Stimulated activated naive CD8-positive, alpha-beta T cell treated with anti-CD3 and anti-CD28 coated beads, Interleukin-15, amount 100 ng/mL, for 72 hours (primary cell): Measurements from ENCODE around the gene PDE4D.

Source experiments
- ATAC-seq: fragments of 150-1000 bp; cut with Tn5 transposase; 2 replicates; pipeline ENCODE4 v1.10.0; 2021; ENCODE audit warnings: mild to moderate bottlenecking, moderate library complexity
- DNase-seq, 2 donors: peaks; one replicate each; pipeline ENCODE4 v3.0.0; 2021 to 2022
- H3K27ac Mint-ChIP-seq, 2 donors: one replicate each; pipeline ENCODE4 v1.8.0; 2022; ENCODE audit warnings: mild to moderate bottlenecking in 2 of 2, mixed read lengths in 2 of 2, moderate library complexity in 2 of 2
- H3K27me3 Mint-ChIP-seq: one replicate; pipeline ENCODE4 v1.8.0; 2022; ENCODE audit warnings: mixed read lengths
- H3K4me1 Mint-ChIP-seq: one replicate; pipeline ENCODE4 v1.8.0; 2022; ENCODE audit warnings: mild to moderate bottlenecking, mixed read lengths
- H3K4me3 Mint-ChIP-seq, 2 donors: one replicate each; pipeline ENCODE4 v1.8.0; 2022; ENCODE audit warnings: mild to moderate bottlenecking in 2 of 2, mixed read lengths in 2 of 2, moderate library complexity in 1 of 2
- H3K9me3 Mint-ChIP-seq, 2 donors: one replicate each; pipeline ENCODE4 v1.8.0; 2022; ENCODE audit warnings: mixed read lengths in 2 of 2

PDE4D gene

DNA sequence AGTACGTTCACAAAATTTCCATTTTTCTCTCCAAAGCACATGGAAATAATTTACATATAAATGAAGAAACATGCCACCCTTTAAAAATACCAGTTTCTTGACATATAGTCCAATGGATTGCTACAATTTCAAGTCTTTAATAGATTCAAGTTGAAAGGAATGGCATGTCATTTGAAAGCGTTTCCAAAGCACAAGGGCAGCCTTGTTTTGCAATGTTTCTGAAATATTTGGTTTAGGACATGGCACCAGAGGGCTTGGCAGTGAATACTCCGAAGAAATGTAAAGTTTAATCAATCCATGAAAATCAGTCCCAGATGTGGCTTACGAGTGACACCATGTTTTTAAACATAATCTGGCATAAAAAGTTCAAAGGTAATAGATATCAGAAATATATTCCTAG, 333.7 kb downstream of the PDE4D start:
- H3K9me3 Mint-ChIP-seq, result no peaks in the 10 kb centered on the region
- no peaks in the 10 kb centered on the region for H3K27me3 Mint-ChIP-seq
- H3K4me1 Mint-ChIP-seq, result peaks cover 5% of the 10 kb centered on the region
- DNase-seq (no peak), ATAC-seq (no peak)
- no peak overlapping the region for H3K4me3 Mint-ChIP-seq
- H3K27ac Mint-ChIP-seq, result no peak overlapping the region

DNA sequence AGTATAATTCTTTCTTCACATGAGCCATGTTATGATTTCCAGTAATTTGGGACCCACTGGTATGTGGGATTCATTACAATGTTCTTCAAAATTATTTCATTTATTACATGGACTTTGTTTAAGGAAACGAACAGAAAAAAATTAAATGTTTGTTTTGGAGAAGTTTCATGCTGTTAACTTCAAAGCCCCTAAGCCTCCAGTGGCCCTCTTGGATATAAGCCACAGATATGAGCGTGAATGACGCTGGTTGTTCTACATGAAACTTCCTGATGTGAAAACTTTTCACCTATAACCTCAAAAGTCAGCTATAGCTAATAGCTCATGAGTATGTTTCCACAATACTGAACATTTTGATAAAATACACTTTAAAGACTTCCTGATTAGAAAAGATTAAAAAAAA, 334.2 kb downstream of the PDE4D start:
- H3K9me3 Mint-ChIP-seq, result no peaks in the 10 kb centered on the region
- no peaks in the 10 kb centered on the region for H3K27me3 Mint-ChIP-seq
- ATAC-seq (no peak), DNase-seq (no peak)
- no peak overlapping the region for H3K4me3 Mint-ChIP-seq
- peaks cover 5% of the 10 kb centered on the region for H3K4me1 Mint-ChIP-seq
- H3K27ac Mint-ChIP-seq, result no peak overlapping the region

DNA sequence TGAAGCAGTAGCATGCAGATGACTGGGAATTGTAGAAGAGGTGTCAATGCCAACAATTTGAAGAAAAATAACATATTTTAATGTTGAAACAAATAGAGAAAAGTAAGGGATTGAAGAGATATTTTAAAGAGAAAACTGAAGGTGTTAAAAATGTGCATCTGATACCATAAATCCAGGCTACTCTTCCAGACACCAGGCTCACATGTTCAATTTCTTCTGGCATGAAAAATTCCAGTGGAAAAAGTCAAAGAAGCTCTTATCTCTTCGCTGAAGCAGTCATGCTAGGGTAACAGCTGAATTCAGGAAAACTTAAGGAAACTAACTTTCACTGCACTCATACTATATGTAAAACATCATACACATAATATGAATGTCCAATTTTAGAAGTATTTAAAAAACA, 335.0 kb downstream of the PDE4D start:
- no peaks in the 10 kb centered on the region for H3K27me3 Mint-ChIP-seq
- DNase-seq (no peak), ATAC-seq (no peak)
- no peak overlapping the region for H3K27ac Mint-ChIP-seq
- H3K4me3 Mint-ChIP-seq, result no peak overlapping the region
- peaks cover 5% of the 10 kb centered on the region for H3K4me1 Mint-ChIP-seq
- H3K9me3 Mint-ChIP-seq, result no peaks in the 10 kb centered on the region

DNA sequence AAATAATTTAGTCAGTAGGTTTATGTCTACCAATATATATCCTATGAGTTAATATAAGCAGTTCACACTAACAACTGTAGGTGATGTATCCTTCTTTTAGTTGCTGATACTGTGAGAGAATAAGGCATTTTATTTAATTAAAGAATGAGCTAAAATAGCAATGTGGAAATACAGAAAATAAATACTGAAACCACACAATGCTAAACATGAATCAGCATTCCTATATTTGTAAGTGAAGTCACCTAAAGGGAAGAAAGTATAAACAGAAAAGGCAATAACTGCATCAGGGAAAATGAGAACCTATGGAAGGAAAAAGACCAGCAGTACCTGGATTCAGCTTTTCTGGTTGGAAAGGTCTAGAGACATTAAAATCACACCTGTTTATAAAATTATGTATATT, 336.0 kb downstream of the PDE4D start:
- no peaks in the 10 kb centered on the region for H3K27me3 Mint-ChIP-seq
- H3K9me3 Mint-ChIP-seq, result no peaks in the 10 kb centered on the region
- ATAC-seq (no peak), DNase-seq (no peak)
- H3K4me1 Mint-ChIP-seq, result no peaks in the 10 kb centered on the region
- no peak overlapping the region for H3K4me3 Mint-ChIP-seq
- H3K27ac Mint-ChIP-seq, result no peak overlapping the region

DNA sequence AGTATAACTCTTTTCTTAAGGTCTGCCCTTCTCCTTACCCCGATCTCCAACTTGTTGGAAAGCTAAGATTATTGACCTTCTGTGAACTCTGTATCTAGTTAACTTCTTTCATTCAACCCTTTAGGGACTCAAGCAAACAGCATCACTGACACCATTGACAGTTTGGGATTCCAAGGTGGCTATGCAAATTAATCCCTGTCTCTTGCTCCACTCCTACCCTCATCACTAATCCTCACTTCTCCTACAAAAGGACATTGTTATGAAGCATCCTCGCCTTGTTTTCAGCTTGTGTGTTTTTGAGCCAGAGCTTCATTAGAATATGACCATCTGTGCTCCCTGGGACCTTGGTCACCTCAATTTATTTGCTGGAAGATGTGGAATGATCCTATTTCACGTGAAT, 337.9 kb downstream of the PDE4D start:
- DNase-seq, result no peak
- Mint-ChIP-seq H3K27me3 (no peaks in the 10 kb centered on the region), H3K9me3 (no peaks in the 10 kb centered on the region), H3K4me1 (no peaks in the 10 kb centered on the region), H3K4me3 (no peak overlapping the region), H3K27ac (no peak overlapping the region)
- no peak for ATAC-seq

DNA sequence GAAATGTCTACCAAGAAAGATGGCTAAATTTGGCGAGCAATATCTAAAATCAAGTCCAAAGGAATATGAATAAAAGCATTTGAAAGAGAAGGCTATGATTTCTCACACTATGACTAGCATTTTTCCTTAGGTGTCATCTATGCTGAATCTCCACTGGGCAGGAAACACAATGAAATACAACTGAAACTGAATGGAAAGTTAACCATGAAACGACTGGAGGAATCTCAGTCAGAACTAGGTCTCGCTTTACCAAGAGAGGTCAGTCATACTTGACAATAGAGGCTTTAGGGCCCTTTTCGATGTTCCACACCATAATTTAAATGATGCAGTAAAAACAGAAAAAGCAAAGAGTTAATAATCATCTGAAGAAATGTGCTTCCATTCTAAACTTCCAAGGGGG, 339.0 kb downstream of the PDE4D start:
- no peaks in the 10 kb centered on the region for H3K27me3 Mint-ChIP-seq
- ATAC-seq, result no peak
- no peak for DNase-seq
- H3K9me3 Mint-ChIP-seq, result no peaks in the 10 kb centered on the region
- no peaks in the 10 kb centered on the region for H3K4me1 Mint-ChIP-seq
- H3K4me3 Mint-ChIP-seq, result no peak overlapping the region
- no peak overlapping the region for H3K27ac Mint-ChIP-seq

DNA sequence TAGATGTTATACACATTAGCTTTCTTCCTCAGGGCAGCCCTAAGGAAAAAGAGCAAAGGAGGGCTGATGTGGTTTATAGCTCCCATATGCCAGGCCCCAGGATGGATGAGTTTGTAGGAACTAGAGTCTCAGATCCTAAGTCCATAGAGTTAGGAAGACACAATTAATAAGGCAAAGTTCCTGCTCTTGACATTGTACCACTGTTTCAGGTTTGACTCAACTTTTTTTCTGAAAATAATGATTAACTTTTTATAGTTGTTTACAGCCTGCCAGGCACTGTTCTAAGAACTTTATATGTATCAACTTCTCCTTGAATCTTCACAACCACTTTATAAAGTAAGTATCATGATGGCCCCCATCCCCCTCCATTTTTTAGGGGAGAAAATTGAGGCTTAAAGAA, 339.5 kb downstream of the PDE4D start:
- ATAC-seq, result no peak
- Mint-ChIP-seq H3K4me3 (no peak overlapping the region), H3K4me1 (no peaks in the 10 kb centered on the region), H3K27me3 (no peaks in the 10 kb centered on the region), H3K9me3 (no peaks in the 10 kb centered on the region), H3K27ac (no peak overlapping the region)
- no peak for DNase-seq

DNA sequence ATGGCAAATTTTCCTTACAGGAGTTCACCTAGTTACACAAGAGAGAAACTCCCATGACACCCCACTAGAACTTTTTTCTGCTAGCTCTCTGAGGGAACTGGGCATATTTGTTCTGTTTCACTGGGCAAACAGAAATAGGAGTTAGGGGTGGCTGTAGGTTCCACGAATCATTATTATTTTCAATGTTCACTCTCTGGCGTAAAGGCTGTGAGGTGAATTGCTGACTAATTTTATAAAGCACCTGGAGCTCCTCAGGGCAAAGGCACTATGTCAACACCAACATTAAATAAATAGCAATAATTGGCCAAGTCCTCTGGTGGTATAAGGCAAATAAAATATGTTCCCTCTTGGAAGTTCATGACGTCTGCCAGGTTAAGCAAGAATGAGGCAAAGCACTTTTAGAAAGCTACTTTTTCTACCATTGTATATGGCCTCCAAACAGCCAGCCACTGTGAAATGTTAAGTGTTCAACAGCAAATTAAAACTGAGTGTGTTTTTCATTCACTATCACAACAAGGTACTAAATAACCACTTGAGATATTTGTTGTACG, 344.6 kb downstream of the PDE4D start:
- H3K27me3 Mint-ChIP-seq, result no peaks in the 10 kb centered on the region
- no peaks in the 10 kb centered on the region for H3K4me1 Mint-ChIP-seq
- no peak overlapping the region for H3K4me3 Mint-ChIP-seq
- DNase-seq (no peak), ATAC-seq (no peak)
- H3K9me3 Mint-ChIP-seq, result no peaks in the 10 kb centered on the region
- H3K27ac Mint-ChIP-seq, result no peak overlapping the region

DNA sequence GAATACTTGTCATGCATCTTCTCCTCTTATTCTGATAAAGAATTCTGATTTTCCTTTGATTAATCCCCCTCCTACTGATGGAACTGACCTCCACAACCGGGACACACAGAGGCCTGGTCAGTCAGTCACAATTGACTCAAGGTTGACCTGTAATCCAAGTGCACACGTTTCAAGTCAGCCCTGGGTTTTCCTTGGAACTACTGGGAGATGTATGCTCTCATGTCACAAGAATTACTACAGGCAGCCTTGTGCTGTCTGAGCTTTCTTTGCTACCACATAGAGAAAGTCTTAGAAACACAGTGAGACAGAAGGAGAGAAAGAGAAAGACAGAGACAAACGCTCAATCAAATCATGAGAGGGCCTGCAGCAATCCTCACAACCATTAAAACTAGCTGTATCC, 345.8 kb downstream of the PDE4D start:
- Mint-ChIP-seq H3K9me3 (no peaks in the 10 kb centered on the region), H3K4me1 (no peaks in the 10 kb centered on the region), H3K27ac (no peak overlapping the region), H3K4me3 (no peak overlapping the region), H3K27me3 (no peaks in the 10 kb centered on the region)
- ATAC-seq, result no peak
- DNase-seq, result no peak

DNA sequence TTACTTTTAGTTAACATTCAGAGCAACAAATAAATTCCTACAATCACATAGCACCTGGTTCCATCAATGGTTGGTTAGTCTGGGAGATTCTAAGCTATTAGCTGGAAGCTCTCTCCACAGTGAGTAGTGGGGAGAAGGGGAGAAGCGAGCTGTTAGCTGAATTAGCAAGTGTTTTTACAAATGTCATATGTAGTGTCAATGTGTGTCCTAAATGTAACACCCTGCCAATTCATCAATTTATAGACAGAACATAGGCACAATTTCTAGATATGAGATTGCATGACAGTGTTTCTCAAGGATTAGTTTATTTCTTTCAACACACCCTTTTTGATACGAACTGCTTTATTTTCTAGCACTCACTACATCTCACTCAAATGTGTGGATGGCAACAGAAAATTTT, 349.0 kb downstream of the PDE4D start:
- DNase-seq, result no peak
- Mint-ChIP-seq H3K9me3 (no peaks in the 10 kb centered on the region), H3K27ac (no peak overlapping the region), H3K27me3 (no peaks in the 10 kb centered on the region), H3K4me3 (no peak overlapping the region), H3K4me1 (no peaks in the 10 kb centered on the region)
- ATAC-seq, result no peak

DNA sequence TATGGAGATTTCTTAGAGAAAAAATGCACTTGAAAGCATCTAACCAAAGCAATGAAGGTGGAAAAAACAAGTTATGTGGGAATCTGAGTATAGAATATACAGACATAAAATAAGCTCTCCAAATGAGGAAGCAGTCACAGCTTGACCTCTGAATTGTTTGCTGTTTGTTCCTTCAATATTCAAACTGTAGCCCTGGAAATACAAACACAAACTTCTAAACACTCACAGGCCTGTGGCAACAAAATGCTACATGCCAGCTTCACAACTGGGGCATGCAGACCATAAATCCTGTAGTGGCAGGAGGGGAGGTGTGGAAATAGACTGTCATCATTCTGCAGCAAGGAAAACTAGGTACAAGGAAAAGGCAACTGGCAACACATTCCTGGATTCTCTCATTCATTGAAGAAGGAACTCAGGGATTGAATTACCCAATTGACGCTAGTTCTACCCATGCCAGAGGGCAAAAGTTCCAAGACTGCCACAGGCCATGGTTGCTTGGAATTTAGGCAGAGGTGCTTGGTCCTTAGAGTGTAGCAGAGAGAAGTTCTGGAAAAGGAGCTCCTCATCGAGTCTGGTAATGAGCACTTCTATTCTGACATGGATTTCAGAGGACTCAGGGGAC, 349.6 kb downstream of the PDE4D start:
- H3K27ac Mint-ChIP-seq, result no peak overlapping the region
- no peaks in the 10 kb centered on the region for H3K9me3 Mint-ChIP-seq
- no peaks in the 10 kb centered on the region for H3K4me1 Mint-ChIP-seq
- H3K4me3 Mint-ChIP-seq, result no peak overlapping the region
- ATAC-seq (no peak), DNase-seq (no peak)
- no peaks in the 10 kb centered on the region for H3K27me3 Mint-ChIP-seq

DNA sequence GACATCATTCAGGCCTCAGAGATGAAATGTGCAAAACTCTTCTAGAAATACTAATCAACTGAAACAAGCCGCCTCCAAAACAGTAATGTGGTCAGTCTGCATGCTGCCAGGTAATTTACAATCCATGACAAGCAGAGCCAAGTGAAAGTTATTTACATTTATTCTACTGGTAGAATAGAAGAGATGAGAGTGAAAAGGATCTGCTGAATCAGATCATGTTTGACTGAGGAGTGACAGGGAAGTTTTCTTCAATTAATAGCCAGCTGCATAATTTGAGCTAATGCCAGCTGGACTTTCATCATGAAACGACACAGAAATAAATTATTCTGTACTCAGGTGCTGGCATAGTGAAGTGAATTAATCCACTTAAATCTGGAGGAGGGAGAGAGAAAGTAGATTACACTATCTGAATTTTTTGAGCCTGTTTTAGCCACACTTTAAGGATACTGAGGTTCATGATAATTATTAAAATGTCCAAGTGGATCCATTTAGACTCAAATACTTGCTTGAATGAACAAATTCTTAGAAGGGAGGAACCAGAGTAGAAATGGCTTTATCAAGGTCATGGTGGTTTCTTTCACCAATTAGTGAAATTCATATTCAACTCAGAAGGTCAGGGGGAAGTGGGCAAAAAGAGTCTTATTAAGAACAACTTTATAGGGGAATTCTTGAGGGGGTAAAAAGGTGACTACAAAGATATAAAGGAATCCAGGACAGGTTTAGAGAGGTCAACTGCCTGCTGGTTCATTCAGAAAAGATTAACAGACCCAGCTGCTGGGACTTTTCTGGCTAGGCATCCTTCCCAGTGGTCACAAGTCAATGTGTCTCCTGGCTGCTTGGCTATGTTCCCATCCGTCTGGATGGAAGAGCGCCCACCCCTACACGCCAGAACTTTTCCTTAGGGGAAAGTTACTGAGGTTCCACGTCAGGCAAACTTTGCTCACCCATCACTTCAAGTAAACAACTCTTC, 350.4 kb downstream of the PDE4D start:
- ATAC-seq, result no peak
- Mint-ChIP-seq H3K4me3 (no peak overlapping the region), H3K9me3 (no peaks in the 10 kb centered on the region), H3K27ac (peak overlapping the region in 1 of 2 donors; percentile 37), H3K27me3 (no peaks in the 10 kb centered on the region), H3K4me1 (no peaks in the 10 kb centered on the region)
- no peak for DNase-seq

DNA sequence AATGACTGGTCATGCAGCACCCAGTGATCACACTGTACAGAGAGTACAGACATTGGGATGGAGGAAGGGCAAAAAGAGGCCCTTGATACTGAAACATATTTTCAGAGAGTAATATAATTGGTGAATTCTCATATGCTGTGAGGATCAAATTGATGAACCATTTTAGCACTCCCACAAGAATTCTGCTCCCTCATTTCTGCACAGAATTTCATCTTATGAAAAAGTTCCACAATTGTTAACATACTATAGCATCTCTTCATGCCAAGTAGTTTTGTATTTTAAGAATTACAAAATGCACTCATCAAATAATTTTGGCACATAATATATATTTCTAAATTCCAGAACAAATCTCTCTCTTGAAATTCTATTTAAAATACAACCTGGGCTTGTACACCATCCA, 351.2 kb downstream of the PDE4D start:
- ATAC-seq (no peak), DNase-seq (no peak)
- Mint-ChIP-seq H3K27ac (no peak overlapping the region), H3K9me3 (no peaks in the 10 kb centered on the region), H3K4me1 (no peaks in the 10 kb centered on the region), H3K4me3 (no peak overlapping the region), H3K27me3 (no peaks in the 10 kb centered on the region)

DNA sequence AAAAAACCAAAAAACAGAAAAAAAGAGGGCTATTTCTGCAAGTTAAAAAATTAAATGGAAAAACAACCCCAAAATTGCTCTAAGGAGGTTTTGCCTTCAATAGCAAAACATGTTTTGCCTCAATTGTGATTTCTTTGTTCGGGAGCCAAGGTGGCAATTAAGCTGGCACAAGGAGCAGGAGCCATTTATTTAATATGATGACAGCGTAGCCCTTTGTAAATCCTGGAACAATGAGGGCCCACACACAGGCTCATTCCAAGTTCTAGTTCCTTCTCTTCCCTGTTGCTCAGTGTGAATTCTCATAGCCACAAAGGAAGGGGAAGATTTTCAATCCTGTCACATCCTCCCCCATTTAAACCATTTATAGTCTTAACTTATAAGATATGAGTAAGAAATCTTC, 353.2 kb downstream of the PDE4D start:
- Mint-ChIP-seq H3K27me3 (no peaks in the 10 kb centered on the region), H3K9me3 (no peaks in the 10 kb centered on the region), H3K4me3 (no peak overlapping the region), H3K27ac (no peak overlapping the region), H3K4me1 (no peaks in the 10 kb centered on the region)
- DNase-seq (no peak), ATAC-seq (no peak)

DNA sequence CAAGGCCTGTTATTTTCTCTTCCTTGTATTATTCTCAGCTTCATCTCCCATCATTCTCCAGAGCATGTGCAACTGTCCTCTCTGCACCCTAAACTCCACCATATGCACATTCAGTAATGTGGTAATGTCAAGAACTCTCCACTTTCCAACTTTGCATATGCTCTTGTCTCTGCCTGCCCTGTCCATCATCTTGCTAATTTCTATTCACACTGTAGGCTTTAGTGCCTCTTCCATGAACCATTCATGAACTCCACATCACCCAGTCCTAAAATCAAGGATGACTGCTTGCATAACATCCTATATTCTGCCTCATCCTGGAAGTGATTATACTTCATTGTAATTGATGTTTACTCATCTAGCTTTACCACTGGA, 354.8 kb downstream of the PDE4D start:
- no peak overlapping the region for H3K4me3 Mint-ChIP-seq
- H3K27me3 Mint-ChIP-seq, result no peaks in the 10 kb centered on the region
- no peak overlapping the region for H3K27ac Mint-ChIP-seq
- ATAC-seq (no peak), DNase-seq (no peak)
- H3K4me1 Mint-ChIP-seq, result no peaks in the 10 kb centered on the region
- H3K9me3 Mint-ChIP-seq, result no peaks in the 10 kb centered on the region

DNA sequence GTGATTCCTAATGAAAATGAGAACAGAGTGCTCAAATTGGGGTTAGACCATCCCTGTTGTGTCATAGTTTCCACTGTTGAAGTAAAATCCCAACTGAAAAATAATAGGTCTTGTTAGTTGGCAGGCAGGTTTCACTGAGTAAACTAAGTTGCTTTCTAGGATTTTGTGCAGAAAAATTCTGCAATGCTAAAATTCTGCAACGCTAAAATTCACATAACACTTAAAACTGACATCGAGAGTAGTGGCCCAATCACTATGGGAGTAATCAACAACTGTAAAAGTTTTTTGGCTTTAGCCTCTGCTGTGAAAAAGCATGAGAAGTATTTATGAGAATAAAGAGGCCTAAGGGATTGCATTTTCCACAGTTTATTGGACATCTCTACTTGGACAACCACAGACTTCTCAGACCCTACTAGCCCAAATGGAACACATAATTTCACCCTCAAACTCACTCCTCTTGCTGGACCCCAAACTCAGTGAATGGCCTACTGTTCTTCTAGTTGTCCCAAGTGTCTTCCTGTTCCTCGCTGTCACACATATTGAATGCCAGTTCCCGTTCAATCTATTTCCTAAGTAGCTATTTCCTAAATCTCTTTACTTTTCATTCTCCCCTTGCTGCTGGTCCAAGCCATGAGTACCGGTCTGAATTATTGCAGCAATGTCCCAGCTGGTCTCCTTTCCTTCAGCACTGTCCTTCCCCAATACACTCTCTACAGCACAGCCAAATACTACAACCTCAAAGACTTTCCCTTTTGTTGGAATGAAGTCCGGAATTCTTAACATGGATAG, 355.4 kb downstream of the PDE4D start:
- Mint-ChIP-seq H3K4me3 (no peak overlapping the region), H3K4me1 (no peaks in the 10 kb centered on the region), H3K9me3 (no peaks in the 10 kb centered on the region), H3K27me3 (no peaks in the 10 kb centered on the region), H3K27ac (no peak overlapping the region)
- ATAC-seq, result no peak
- no peak for DNase-seq
